GM12801 (cell line): ENCODE results near the gene ITGA7.

Source experiments
- TF ChIP-seq, protein P1 (sequence below): IDR thresholded peaks from one replicate; pipeline ENCODE4 v1.5.1; 2011; ENCODE audit warnings: control low read depth; ENCODE audit not compliant: insufficient read length; ENCODE audit errors: extremely low read depth

ITGA7 gene

GRCh38 chr12:55719371-55719770 lies 11.7 kb upstream of the ITGA7 start:
- TF ChIP-seq, protein P1, sequence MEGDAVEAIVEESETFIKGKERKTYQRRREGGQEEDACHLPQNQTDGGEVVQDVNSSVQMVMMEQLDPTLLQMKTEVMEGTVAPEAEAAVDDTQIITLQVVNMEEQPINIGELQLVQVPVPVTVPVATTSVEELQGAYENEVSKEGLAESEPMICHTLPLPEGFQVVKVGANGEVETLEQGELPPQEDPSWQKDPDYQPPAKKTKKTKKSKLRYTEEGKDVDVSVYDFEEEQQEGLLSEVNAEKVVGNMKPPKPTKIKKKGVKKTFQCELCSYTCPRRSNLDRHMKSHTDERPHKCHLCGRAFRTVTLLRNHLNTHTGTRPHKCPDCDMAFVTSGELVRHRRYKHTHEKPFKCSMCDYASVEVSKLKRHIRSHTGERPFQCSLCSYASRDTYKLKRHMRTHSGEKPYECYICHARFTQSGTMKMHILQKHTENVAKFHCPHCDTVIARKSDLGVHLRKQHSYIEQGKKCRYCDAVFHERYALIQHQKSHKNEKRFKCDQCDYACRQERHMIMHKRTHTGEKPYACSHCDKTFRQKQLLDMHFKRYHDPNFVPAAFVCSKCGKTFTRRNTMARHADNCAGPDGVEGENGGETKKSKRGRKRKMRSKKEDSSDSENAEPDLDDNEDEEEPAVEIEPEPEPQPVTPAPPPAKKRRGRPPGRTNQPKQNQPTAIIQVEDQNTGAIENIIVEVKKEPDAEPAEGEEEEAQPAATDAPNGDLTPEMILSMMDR, result no peak

DNA sequence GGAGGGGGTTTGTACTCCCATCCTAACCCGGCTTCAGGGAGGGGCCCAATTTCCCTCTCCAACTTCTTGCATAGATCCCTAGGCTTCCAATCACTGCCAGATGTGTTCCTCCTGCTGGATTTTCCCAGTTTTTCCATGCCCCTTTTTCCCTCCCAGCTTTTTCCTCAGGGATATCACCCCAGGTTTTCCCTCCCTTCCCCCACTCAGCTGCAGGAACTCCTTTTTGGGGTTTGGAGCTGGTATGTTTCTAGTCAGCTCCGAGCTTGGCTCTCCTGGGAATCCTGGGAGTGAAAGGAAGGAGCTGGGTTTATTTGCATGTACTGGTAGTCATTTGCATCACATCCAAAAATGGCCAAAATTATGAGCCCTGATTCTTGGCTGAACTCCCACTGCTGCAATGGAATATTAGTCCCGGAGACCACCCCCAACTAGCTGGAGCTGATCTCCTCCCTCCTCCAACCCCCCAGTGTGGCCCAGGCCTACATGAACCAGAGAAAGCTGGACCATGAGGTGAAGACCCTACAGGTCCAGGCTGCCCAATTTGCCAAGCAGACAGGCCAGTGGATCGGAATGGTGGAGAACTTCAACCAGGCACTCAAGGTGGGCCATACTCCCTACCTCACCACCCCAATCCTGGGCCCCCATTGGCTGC lies 11.0 kb upstream of the ITGA7 start:
- TF ChIP-seq, protein P1, result no peak

DNA sequence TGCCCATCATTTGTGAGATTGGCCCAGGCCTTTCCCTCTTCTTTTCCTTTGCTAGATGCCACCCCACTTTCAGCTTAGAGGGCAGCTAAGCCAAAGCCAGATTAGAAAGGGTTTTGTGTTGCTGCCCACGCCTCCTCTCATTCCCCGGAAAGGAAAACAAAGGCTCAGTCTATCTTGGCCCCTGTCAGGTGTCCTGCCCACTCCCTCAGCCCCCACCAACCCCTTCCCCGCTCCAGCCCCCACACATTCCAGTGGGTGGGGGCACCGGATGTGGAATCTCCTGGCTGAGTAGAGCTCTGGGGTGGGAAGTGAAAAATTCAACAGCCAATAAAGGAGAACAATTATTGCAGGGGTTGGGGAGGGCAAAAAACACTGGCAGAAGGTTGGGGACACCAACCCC lies 10.3 kb upstream of the ITGA7 start:
- TF ChIP-seq, protein P1, result no peak

GRCh38 chr12:55717011-55718007 lies 9.6 kb upstream of the ITGA7 start:
- TF ChIP-seq, protein P1, result no peak

- TF ChIP-seq, protein P1, result no peak
Observed at GRCh38 chr12:55716582-55716957, 8.9 kb upstream of the ITGA7 start.

GRCh38 chr12:55715833-55716581 lies 8.3 kb upstream of the ITGA7 start, which contains the start of gene BLOC1S1:
Gene BLOC1S1, plus strand, starts transcription at chr12:55716046. Its CDS starts 6 bp downstream, at chr12:55716052.
- TF ChIP-seq, protein P1, result no peak
